NCI-H524 (cell line): ENCODE measurements around the gene CFAP73.
"Not testable (repeated sequence)": the region's sequence is repeated elsewhere in the genome, so short reads cannot be mapped to it uniquely, and the experiment has no call there.

Source experiments
- DNase-seq, 2 experiments: peaks; one replicate each; lab custom pipeline; 2025; lab: John Stamatoyannopoulos, UW

Gene CFAP73

DNA sequence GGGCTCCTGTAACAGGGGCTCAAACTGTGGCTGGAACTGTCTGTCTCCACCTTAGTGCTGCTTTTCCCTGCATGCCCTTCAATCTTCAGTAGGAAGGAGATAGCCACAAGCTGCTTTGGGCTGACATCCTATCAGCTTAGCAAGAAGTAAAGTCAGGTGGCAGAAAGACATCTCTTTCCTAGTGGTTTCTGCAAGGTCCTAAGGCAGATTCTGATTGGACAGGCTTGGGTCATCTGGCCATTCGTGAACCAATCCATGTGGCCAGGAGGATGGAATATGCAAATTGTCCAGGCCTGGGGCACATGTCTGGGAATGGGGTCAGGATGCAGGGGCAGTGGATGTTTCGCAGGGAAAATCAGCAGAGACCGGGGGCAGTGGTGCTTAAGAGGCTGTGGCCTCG lies 41.2 kb downstream of the CFAP73 start:
- peak in 1 of 2 experiments; percentile 50 for DNase-seq

GRCh38 chr12:113191227-113191626 lies 41.7 kb downstream of the CFAP73 start:
- no peak for DNase-seq

DNA sequence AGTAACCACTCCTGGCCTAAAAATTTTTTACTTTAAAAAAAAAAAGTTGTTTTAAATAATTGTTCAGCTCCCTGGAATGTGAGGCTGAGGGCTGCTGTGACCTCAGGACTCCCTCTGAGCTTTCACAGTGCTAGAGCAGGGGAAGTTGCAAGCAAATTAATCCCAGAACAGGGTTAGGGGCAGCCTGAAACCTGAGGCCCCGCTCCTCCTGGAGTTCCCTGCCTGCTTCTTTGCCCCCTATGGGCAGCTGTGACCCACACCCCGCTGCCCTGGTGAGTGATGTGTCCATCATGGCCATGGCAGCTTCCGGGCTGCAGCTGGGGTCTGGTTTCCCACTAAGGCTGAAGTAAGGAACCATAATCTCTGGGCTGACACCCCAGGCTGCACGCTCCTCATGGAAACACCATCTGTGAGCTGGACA lies 45.5 kb downstream of the CFAP73 start:
- DNase-seq = no peak

GRCh38 chr12:113195598-113195997 lies 46.1 kb downstream of the CFAP73 start:
- DNase-seq = no peak

- no peak for DNase-seq
These were observed 47.1 kb downstream of the CFAP73 start for GRCh38 chr12:113196582-113196981.

GRCh38 chr12:113196990-113197389 lies 47.5 kb downstream of the CFAP73 start:
- DNase-seq = peak; percentile 21 to 51

DNA sequence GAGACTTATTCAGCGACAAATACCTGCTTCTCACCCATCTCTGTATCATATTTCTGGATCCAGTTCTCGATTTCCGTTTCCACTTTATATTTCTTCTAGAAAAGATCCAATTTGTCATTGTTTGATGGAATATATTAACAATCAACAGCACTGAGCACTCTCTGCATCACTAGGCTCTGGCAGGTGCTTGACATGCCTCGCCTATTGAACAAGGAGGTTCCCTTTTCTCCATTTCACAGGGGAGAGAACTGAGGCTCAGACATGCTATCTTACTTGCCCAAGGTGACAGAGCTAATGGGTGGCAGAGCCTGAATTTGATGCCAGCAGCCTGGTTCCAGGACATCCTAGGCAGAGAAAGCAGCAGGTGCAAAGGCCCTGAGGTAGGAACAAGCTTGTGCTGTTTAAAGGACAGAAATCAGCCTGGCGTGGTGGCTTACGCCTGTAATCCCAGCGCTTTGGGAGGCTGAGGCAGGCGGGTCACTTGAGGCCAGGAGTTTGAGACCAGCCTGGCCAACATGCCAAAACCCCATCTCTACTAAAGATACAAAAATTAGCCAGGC lies 48.1 kb downstream of the CFAP73 start:
- no peak for DNase-seq

- DNase-seq = no peak
These were observed 48.8 kb downstream of the CFAP73 start for GRCh38 chr12:113198296-113198695.

DNA sequence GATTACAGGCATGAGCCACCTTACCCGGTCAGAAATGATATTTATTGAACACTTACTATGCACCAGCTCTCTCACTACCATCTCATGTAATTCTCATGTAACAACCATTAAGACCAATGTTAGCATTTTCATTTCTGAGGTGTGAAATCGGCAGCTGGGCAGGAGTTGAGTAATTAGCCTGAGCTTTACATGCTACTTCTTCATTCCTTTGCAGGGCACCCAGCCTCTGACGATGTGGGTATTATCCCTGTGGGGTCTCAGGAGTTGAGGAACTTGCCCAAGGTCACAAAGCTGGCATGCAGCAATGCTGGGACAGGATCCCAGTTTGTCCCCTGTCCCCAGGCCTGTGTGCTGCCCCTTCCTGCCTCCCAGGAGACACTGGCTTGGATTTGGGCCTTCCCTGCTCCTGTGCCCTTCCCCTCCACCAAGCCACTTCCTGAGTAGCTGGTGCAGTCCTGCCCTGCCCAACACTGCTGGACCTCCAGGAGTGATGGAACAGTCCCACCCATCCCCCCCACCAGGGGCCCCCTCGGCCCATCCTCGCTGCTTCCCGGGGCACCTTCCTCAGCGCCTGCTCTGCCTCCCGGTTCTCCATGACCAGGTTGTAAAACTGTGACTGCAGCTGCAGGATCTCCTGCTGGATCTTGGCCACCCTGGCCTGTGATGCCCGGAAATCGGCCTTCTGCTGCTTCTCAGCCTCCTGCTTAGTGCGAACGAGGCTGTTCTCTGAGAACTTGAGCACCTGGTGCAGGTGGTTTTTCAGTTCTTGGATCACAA lies 50.7 kb downstream of the CFAP73 start:
- no peak for DNase-seq

- no peak for DNase-seq
These were observed 52.0 kb downstream of the CFAP73 start for GRCh38 chr12:113201187-113202177.

DNA sequence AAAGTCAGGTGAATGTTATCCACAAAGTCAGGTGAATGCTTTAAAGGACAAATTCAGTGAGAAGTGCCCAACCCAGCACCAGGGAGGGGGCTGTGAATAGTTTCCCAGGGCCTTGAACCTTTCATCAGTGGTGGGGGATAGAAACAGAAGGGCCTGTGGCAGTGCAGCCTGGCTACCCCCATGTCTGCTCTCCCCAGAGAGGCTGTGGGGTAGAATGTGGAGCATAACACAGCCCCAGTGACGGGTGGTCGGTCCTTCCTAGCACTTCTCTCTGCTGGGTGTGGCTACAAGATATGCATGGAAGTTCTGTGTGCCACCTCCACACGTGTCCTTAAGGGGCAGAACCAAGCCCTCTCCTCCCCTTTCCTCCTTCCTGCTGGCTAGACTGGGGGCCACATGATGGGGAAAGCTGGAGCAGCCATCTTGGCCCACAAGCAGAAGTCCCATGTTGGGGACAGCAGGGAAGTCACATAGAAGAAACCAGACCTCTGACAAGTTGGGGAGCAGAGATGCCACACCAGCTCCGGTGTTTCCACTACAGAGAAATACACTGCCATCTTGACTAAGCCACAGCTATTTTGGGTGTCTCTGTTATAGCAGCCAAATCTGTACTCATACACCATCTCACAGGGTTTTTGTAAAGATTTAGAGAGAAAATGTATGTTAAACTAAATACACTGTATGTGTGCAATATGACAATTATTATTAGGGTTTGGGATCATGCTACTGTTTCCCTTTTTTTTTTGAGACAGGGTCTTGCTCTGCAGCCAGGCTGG lies 53.0 kb downstream of the CFAP73 start:
- no peak for DNase-seq

DNA sequence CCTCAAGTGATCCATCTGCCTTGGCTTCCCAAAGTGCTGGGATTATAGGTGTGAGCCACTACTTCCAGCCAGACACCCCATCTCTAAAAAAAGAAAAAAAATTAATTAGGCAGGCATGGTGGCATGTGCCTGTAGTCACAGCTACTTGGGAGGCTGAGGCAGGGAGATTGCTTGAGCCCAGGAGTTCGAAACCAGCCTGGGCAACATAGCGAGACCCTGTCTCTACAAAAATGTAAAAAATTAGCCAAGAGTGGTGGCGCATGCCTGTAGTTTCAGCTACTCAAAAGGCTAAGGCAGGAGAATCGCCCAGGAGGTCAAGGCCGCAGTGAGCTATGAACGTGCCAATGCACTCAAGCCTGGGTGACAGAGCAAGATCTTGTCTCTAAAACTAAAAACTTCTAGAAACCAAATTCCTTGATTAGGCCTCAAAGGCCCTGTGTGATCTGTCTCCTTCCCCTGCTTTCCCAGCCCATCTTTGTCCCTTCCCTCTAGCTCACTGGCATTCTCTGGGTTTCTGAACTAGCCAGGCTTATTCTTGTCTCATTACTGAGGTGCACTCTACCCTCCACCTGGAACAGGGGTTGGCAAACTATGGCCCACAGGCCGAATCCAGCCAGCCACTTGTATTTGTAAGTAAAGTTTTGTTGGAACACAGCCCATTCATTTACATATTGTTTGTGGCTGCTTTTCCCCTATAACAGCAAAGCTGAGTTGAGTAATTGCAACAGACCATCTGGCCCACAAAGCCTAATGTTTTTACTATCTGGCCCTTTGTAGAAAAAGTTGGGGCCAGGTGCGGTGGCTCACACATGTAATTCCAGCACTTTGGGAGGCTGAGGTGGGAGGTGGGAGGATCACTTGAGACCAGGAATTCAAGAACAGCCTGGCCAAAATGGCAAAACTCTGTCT lies 54.6 kb downstream of the CFAP73 start:
- DNase-seq = peak; percentile 40 to 54

DNA sequence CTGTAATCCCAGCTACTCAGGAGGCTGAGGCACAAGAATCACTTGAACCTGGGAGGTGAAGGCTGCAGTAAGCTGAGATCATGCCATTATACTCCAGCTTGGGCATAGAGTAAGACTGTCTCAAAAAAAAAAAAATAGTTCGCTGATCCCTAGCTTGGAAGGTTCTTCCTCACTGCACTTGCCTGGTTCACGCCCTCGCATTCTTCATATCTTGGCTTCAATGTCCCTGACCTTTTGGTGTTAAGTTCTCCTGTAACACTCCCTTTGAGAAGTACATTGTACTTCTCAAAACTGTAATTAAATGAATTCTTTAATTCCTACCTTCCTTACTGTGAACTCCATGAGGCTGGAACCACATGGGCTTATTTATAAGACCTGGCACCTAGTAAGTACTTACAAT lies 55.3 kb downstream of the CFAP73 start:
- no peak for DNase-seq

DNA sequence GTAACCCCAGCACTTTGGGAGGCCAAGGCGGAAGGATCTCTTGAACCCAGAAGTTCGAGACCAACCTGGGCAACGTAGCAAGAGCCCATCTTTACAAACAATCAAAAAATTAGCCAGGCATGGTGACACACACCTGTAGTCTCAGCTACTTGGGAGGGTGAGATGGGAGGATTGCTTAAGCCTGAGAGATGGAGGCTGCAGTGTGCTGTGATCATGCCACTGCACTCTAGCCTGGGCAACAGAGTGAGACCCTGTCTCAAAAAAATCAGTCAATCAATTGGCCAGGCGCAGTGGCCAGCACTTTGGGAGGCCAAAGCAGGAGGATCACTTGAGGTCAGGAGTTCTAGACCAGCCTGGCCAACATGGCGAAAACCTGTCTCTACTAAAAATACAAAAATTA lies 57.3 kb downstream of the CFAP73 start:
- DNase-seq = not testable (repeated sequence)

- DNase-seq = no peak
These were observed 58.1 kb downstream of the CFAP73 start for GRCh38 chr12:113207613-113208040.

GRCh38 chr12:113208041-113208934 lies 58.8 kb downstream of the CFAP73 start:
- no peak for DNase-seq
